T-helper 17 cell (primary cell): Measurements from ENCODE around the gene OR5D14. TPM values are rescaled to one million over a fixed set of nuclear protein-coding genes. Genes with fewer than 3 reads are reported as not detected.

Experiments used
- ATAC-seq: fragments of 150-1000 bp; cut with Tn5 transposase; 2 replicates; pipeline ENCODE4 v1.10.0; 2021; ENCODE audit warnings: mild to moderate bottlenecking, moderate library complexity
- DNase-seq, 3 donors: peaks; one replicate each; pipeline versions ENCODE4 v3.0.0 to v3.0.0-alpha.2; 2020 to 2021
- H3K9me3 ChIP-seq: one replicate; pipeline ENCODE4 v1.7.0; 2013; ENCODE audit warnings: low read length, mild to moderate bottlenecking; ENCODE audit not compliant: control insufficient read depth, poor library complexity, severe bottlenecking
- H3K27ac Mint-ChIP-seq: one replicate; pipeline ENCODE4 v1.8.0; 2022; ENCODE audit warnings: mild to moderate bottlenecking, moderate library complexity, mixed read lengths
- H3K27me3 Mint-ChIP-seq: one replicate; pipeline ENCODE4 v1.8.0; 2022; ENCODE audit warnings: mixed read lengths
- H3K36me3 Mint-ChIP-seq: one replicate; pipeline ENCODE4 v1.8.0; 2022; ENCODE audit warnings: low read depth, mixed read lengths
- H3K4me1 Mint-ChIP-seq: one replicate; pipeline ENCODE4 v1.8.0; 2022; ENCODE audit warnings: mild to moderate bottlenecking, mixed read lengths
- H3K4me3 Mint-ChIP-seq: one replicate; pipeline ENCODE4 v1.8.0; 2022; ENCODE audit warnings: mild to moderate bottlenecking, moderate library complexity, mixed read lengths
- total RNA-seq, 4 donors: library from RNA in 2 of 4; stranded (reverse) in 2 of 4; gene quantifications; one replicate each; pipeline ENCODE4 v1.2.3 and lab custom pipeline; 2022 to 2026

OR5D14 gene
- total RNA-seq: not detected
- 0 reads per million in 2 donors for total RNA-seq (lab: John Stamatoyannopoulos, UW)

- DNase-seq (no peak), ATAC-seq (no peak)
- H3K4me3 Mint-ChIP-seq: no peak within 1 kb of the TSS
- no peaks in the 10 kb centered on the region for H3K36me3 Mint-ChIP-seq
- no peak within 1 kb of the TSS for H3K27ac Mint-ChIP-seq
- no peaks in the 10 kb centered on the region for H3K4me1 Mint-ChIP-seq
- no peaks in the 10 kb centered on the region for H3K9me3 ChIP-seq
- H3K27me3 Mint-ChIP-seq: no peaks in the 10 kb centered on the region
Measured at GRCh38 chr11:55795256-55795655, at the start of gene OR5D14. TSS of gene OR5D14 (plus strand) at chr11:55795556. CDS start at chr11:55795556, 0 bp downstream.

- no peak within 1 kb of the TSS for H3K4me3 Mint-ChIP-seq
- no peak within 1 kb of the TSS for H3K27ac Mint-ChIP-seq
- no peaks in the 10 kb centered on the region for H3K36me3 Mint-ChIP-seq
- ATAC-seq (no peak), DNase-seq (no peak)
- H3K9me3 ChIP-seq: no peaks in the 10 kb centered on the region
- no peaks in the 10 kb centered on the region for H3K27me3 Mint-ChIP-seq
- no peaks in the 10 kb centered on the region for H3K4me1 Mint-ChIP-seq
Measured at GRCh38 chr11:55773138-55773537, 22.2 kb upstream of the OR5D14 start, which contains the start of gene OR5D13. TSS of gene OR5D13 (plus strand) at chr11:55773438. CDS start at chr11:55773438, 0 bp downstream.

- ATAC-seq (no peak), DNase-seq (no peak)
- Mint-ChIP-seq H3K27me3 (no peaks in the 10 kb centered on the region), H3K36me3 (no peaks in the 10 kb centered on the region), H3K4me3 (no peak overlapping the region), H3K4me1 (no peaks in the 10 kb centered on the region), H3K27ac (no peak overlapping the region)
- H3K9me3 ChIP-seq: no peaks in the 10 kb centered on the region
Measured at GRCh38 chr11:55791606-55792005, 3.8 kb upstream of the OR5D14 start.

- ATAC-seq (no peak), DNase-seq (no peak)
- Mint-ChIP-seq H3K4me3 (no peak overlapping the region), H3K4me1 (no peaks in the 10 kb centered on the region), H3K36me3 (no peaks in the 10 kb centered on the region), H3K27me3 (no peaks in the 10 kb centered on the region), H3K27ac (no peak overlapping the region)
- H3K9me3 ChIP-seq: no peaks in the 10 kb centered on the region
Measured at GRCh38 chr11:55793321-55793720, 2.0 kb upstream of the OR5D14 start.

- DNase-seq: no peak
- Mint-ChIP-seq H3K4me1 (no peaks in the 10 kb centered on the region), H3K36me3 (no peaks in the 10 kb centered on the region), H3K4me3 (no peak overlapping the region), H3K27ac (no peak overlapping the region), H3K27me3 (no peaks in the 10 kb centered on the region)
- ATAC-seq: no peak
- no peaks in the 10 kb centered on the region for H3K9me3 ChIP-seq
Measured at GRCh38 chr11:55806248-55806647, 10.9 kb downstream of the OR5D14 start.

- ATAC-seq (no peak), DNase-seq (no peak)
- Mint-ChIP-seq H3K27ac (no peak within 1 kb of the TSS), H3K4me1 (no peaks in the 10 kb centered on the region), H3K4me3 (no peak within 1 kb of the TSS), H3K27me3 (no peaks in the 10 kb centered on the region), H3K36me3 (no peaks in the 10 kb centered on the region)
- H3K9me3 ChIP-seq: no peaks in the 10 kb centered on the region
Measured at GRCh38 chr11:55811067-55811466, 15.7 kb downstream of the OR5D14 start, which contains the start of gene OR5L1. TSS of gene OR5L1 (plus strand) at chr11:55811367. CDS start at chr11:55811467, 100 bp downstream.

GRCh38 chr11:55819330-55819729 lies 24.0 kb downstream of the OR5D14 start, which contains the start of gene OR5D18:
TSS of gene OR5D18 (plus strand) at chr11:55819630. CDS start at chr11:55819630, 0 bp downstream.
- ATAC-seq (no peak), DNase-seq (no peak)
- Mint-ChIP-seq H3K4me3 (no peak within 1 kb of the TSS), H3K27me3 (no peaks in the 10 kb centered on the region), H3K4me1 (no peaks in the 10 kb centered on the region), H3K36me3 (no peaks in the 10 kb centered on the region), H3K27ac (no peak within 1 kb of the TSS)
- H3K9me3 ChIP-seq: no peaks in the 10 kb centered on the region

- Mint-ChIP-seq H3K27me3 (no peaks in the 10 kb centered on the region), H3K27ac (no peak within 1 kb of the TSS), H3K4me1 (no peaks in the 10 kb centered on the region), H3K4me3 (no peak within 1 kb of the TSS), H3K36me3 (no peaks in the 10 kb centered on the region)
- H3K9me3 ChIP-seq: peaks cover 3% of the 10 kb centered on the region
- DNase-seq (no peak), ATAC-seq (no peak)
Measured at GRCh38 chr11:55826919-55827318, 31.6 kb downstream of the OR5D14 start, which contains the start of gene OR5L2. TSS of gene OR5L2 (plus strand) at chr11:55827219. CDS start at chr11:55827219, 0 bp downstream.

GRCh38 chr11:55838452-55838851 lies 43.1 kb downstream of the OR5D14 start, which contains the start of gene OR5D16:
TSS of gene OR5D16 (plus strand) at chr11:55838752. CDS start at chr11:55838752, 0 bp downstream.
- DNase-seq: no peak
- no peaks in the 10 kb centered on the region for H3K4me1 Mint-ChIP-seq
- H3K27me3 Mint-ChIP-seq: no peaks in the 10 kb centered on the region
- H3K4me3 Mint-ChIP-seq: no peak within 1 kb of the TSS
- no peak for ATAC-seq
- no peak within 1 kb of the TSS for H3K27ac Mint-ChIP-seq
- no peaks in the 10 kb centered on the region for H3K9me3 ChIP-seq
- no peaks in the 10 kb centered on the region for H3K36me3 Mint-ChIP-seq

Other genes with a start within 250 kb of the OR5D14 start
- not detected for gene OR4C15, start 241.1 kb upstream of the OR5D14 start, total RNA-seq
- gene OR4C16, start 223.4 kb upstream of the OR5D14 start, total RNA-seq: not detected
- gene OR4C11, start 187.9 kb upstream of the OR5D14 start, total RNA-seq: not detected
- not detected for gene OR4P4, start 160.4 kb upstream of the OR5D14 start, total RNA-seq
- gene OR4S2, start 147.2 kb upstream of the OR5D14 start, total RNA-seq: not detected
- gene OR4C6, start 133.4 kb upstream of the OR5D14 start, total RNA-seq: not detected
- gene OR5D13, start 22.1 kb upstream of the OR5D14 start, total RNA-seq: not detected
- not detected for gene OR5L1, start 15.8 kb downstream of the OR5D14 start, total RNA-seq
- gene OR5D18, start 24.1 kb downstream of the OR5D14 start, total RNA-seq: not detected
- gene OR5L2, start 31.7 kb downstream of the OR5D14 start, total RNA-seq: not detected
- not detected for gene OR5D16, start 43.2 kb downstream of the OR5D14 start, total RNA-seq
- under 1 TPM in 1 of 2 donors, not detected in 1; 0.17 TPM for gene TRIM51, start 87.7 kb downstream of the OR5D14 start, total RNA-seq
- gene OR5W2, start 119.0 kb downstream of the OR5D14 start, total RNA-seq: not detected
- not detected for gene OR5I1, start 140.8 kb downstream of the OR5D14 start, total RNA-seq
- not detected for gene OR10AG1, start 174.4 kb downstream of the OR5D14 start, total RNA-seq
- gene OR5F1, start 199.1 kb downstream of the OR5D14 start, total RNA-seq: not detected
- gene OR5AS1, start 232.1 kb downstream of the OR5D14 start, total RNA-seq: not detected